ENCODE results near the gene MPDU1. TPM values are rescaled to one million over a fixed set of nuclear protein-coding genes. Genes with fewer than 3 reads are reported as not detected.

Gene MPDU1
- total RNA-seq, 1 donor from 2014 or later, result 73.4 TPM

GRCh38 chr17:7580604-7581575 is 2.8 kb upstream of the MPDU1 start:
- Histone ChIP-seq H3K27ac (peak overlapping the region; percentile 97), H3K9me3 (no peaks in the 10 kb centered on the region), H3K4me1 (peaks cover 71% of the 10 kb centered on the region), H3K27me3 (no peaks in the 10 kb centered on the region), H3K4me3 (peak overlapping the region; percentile 6 to 28), H3K36me3 (peaks cover 3 to 31% of the 10 kb centered on the region in 2 donors)
- TF ChIP-seq POLR2A (IDR thresholded peaks at IDR 0.05), result no peak
- TF ChIP-seq POLR2AphosphoS5 (IDR thresholded peaks at IDR 0.05; ENCODE audit: insufficient read depth in 1 of 2, low read depth in 1 of 2), result no peak
- TF ChIP-seq, protein P1, sequence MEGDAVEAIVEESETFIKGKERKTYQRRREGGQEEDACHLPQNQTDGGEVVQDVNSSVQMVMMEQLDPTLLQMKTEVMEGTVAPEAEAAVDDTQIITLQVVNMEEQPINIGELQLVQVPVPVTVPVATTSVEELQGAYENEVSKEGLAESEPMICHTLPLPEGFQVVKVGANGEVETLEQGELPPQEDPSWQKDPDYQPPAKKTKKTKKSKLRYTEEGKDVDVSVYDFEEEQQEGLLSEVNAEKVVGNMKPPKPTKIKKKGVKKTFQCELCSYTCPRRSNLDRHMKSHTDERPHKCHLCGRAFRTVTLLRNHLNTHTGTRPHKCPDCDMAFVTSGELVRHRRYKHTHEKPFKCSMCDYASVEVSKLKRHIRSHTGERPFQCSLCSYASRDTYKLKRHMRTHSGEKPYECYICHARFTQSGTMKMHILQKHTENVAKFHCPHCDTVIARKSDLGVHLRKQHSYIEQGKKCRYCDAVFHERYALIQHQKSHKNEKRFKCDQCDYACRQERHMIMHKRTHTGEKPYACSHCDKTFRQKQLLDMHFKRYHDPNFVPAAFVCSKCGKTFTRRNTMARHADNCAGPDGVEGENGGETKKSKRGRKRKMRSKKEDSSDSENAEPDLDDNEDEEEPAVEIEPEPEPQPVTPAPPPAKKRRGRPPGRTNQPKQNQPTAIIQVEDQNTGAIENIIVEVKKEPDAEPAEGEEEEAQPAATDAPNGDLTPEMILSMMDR (IDR thresholded peaks at IDR 0.05), result no peak
- no peak for DNase-seq (ENCODE audit: extremely low spot score in 2 of 2)
- intact Hi-C loops (cut with DNase I), result no loop called here

DNA sequence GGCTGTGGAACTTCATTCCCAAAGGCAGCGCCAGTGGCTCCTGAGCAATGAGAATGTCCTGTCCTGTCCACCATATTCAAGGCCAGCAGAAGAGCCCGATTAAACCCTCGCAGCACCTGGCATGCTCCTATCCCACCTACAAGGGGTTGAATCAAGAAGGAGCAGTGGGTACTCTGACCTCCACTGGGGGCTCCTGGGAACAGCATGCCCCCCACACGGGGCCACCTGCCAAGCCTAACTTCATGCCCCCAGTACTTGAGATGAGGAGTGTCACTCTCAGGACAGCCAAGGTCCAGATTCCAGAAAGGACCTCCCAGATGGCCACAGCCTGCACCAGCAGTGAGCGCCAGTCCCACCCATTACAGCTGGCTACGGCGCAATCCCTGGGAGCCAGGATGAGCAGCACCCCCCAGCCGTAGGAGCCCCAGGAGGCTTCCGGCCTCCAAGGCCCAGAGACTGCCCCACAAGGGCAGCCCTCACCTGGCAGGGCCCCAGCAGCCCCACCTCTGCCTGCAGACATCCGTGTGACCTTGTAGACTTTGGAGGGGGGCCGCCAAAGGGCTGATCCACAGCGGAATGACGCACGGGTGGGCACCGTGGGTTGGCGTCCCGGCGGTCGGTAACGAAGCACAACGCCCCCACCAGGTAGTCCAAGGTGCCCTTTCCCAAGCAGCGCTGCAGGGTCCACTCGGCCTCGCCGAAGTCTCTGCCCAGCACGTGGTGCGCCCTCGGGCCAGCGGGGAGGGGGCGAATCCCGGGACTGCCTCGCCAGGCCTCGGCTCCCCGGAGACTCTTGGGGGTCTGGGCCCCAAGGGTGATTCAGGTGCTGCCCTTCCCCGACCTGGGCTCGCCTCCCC is 1.0 kb upstream of the MPDU1 start:
- H3K4me1 ChIP-seq, result peaks cover 78% of the 10 kb centered on the region
- TF ChIP-seq POLR2A (IDR thresholded peaks at IDR 0.05), result no peak
- TF ChIP-seq POLR2AphosphoS5 (IDR thresholded peaks at IDR 0.05; ENCODE audit: insufficient read depth in 1 of 2, low read depth in 1 of 2), result no peak
- TF ChIP-seq, protein P1 (IDR thresholded peaks at IDR 0.05), result no peak
- intact Hi-C loops (cut with DNase I), result no loop called here
- H3K4me3 ChIP-seq, result peak overlapping the region; percentile 67 to 83
- peaks cover 2 to 18% of the 10 kb centered on the region in 2 donors for H3K36me3 ChIP-seq
- no peak for DNase-seq (ENCODE audit: extremely low spot score in 2 of 2)
- H3K27me3 ChIP-seq, result no peaks in the 10 kb centered on the region
- H3K27ac ChIP-seq, result peak overlapping the region; percentile 97
- H3K9me3 ChIP-seq, result no peaks in the 10 kb centered on the region

- DNase-seq (ENCODE audit: extremely low spot score in 2 of 2), result no peak
- Histone ChIP-seq H3K36me3 (peaks cover 0 to 11% of the 10 kb centered on the region in 2 donors), H3K4me1 (peaks cover 60% of the 10 kb centered on the region), H3K4me3 (no peak overlapping the region), H3K27me3 (no peaks in the 10 kb centered on the region), H3K9me3 (no peaks in the 10 kb centered on the region), H3K27ac (peak overlapping the region; percentile 97)
- TF ChIP-seq, protein P1 (IDR thresholded peaks at IDR 0.05), result no peak
- no peak for TF ChIP-seq POLR2AphosphoS5 (IDR thresholded peaks at IDR 0.05; ENCODE audit: insufficient read depth in 1 of 2, low read depth in 1 of 2)
- TF ChIP-seq POLR2A (IDR thresholded peaks at IDR 0.05), result no peak
- intact Hi-C loops (cut with DNase I), result no loop called here
Measured at GRCh38 chr17:7586673-7587419, 3.2 kb downstream of the MPDU1 start.

DNA sequence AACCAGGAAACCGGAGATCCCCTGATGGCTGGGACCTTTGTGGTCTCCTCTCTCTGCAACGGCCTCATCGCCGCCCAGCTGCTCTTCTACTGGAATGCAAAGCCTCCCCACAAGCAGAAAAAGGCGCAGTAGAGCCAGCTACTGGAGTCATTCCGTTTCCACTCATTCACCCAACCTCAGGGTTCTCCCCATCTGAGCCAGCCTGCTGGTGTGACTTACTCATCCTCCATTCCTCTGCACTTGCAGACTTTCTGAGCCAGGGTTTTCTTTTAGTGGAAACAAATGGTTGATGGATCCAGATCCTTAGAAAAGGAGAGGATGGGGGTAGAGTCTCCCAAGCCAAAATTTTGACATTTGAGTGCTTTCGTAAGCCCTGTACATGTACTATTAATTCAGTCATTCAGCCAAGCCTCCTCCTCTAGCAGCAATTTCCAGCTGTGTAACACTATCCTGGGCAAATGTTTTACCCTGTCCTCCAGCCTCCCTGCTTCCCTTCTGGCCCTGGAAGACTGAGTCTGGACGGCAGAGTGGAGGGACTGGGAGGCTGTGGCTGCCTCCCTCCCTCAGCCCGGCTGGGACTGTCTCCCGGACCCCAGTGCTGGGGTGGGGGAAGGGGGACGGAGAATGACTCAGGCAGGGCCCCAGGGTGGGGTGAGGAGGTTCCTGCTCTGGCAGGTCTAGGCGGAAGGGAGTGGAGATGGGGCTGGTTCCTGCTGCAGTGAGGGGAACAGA is 3.9 kb downstream of the MPDU1 start:
- no peak for DNase-seq (ENCODE audit: extremely low spot score in 2 of 2)
- peak overlapping the region; percentile 15 to 52 for H3K4me3 ChIP-seq
- peaks cover 53% of the 10 kb centered on the region for H3K4me1 ChIP-seq
- TF ChIP-seq, protein P1 (IDR thresholded peaks at IDR 0.05), result no peak
- TF ChIP-seq POLR2A (IDR thresholded peaks at IDR 0.05) (no peak), POLR2AphosphoS5 (IDR thresholded peaks at IDR 0.05; ENCODE audit: insufficient read depth in 1 of 2, low read depth in 1 of 2) (peak; percentile 46 to 76)
- peaks cover 0 to 18% of the 10 kb centered on the region in 2 donors for H3K36me3 ChIP-seq
- peak overlapping the region; percentile 97 for H3K27ac ChIP-seq
- intact Hi-C loops (cut with DNase I), result no loop called here
- no peaks in the 10 kb centered on the region for H3K9me3 ChIP-seq
- H3K27me3 ChIP-seq, result no peaks in the 10 kb centered on the region

Data from vagina (tissue), 2 donors.